SH-SY5Y (cell line): ENCODE results near the gene ZMIZ1.

Source experiments
- GATA2 ChIP-seq: IDR thresholded peaks from 2 replicates; pipeline ENCODE4 v1.6.1; 2011; ENCODE audit warnings: mild to moderate bottlenecking, low read depth, low read length
- GATA3 ChIP-seq: IDR thresholded peaks from 2 replicates; pipeline ENCODE4 v1.6.1; 2011; ENCODE audit warnings: low read depth, mild to moderate bottlenecking, low read length, moderate library complexity

DNA sequence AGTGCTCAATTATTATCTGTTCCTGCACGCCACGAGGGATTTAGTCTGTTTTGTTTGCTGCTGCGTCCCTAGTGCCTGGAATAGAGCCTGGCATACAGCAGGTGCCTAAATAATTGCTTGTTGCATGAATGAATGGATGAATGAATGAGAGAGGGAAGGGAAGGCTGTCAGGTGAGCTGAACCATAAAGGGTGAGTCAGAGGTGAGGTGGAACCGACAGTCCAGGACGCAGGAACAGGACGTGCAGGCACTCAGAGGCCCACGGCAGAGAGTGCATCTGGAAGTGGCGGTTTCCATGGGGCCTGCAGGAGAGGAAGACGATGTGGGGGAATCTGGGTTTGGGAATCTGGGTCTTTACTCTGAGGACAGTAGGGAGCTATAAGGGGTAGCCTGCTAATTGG lies 260.8 kb downstream of the ZMIZ1 start:
- TF ChIP-seq GATA2, result no peak
- TF ChIP-seq GATA3, result no peak
